DMS153 treated with DMSO at 0.1 percent for 48 hours (cell line): ENCODE data around the gene RRBP1.
"Not testable (repeated sequence)": the region's sequence is repeated elsewhere in the genome, so short reads cannot be mapped to it uniquely, and the experiment has no call there.

Experiments
- DNase-seq: peaks from one replicate; lab custom pipeline; 2025; ENCODE audit not compliant: unreplicated experiment; lab: John Stamatoyannopoulos, UW

RRBP1 gene

GRCh38 chr20:17664025-17664633, 17.9 kb downstream of the RRBP1 start:
- DNase-seq, result no peak

GRCh38 chr20:17663486-17663885, 18.6 kb downstream of the RRBP1 start:
- DNase-seq, result no peak

GRCh38 chr20:17663040-17663399, 19.0 kb downstream of the RRBP1 start:
- DNase-seq, result no peak

DNA sequence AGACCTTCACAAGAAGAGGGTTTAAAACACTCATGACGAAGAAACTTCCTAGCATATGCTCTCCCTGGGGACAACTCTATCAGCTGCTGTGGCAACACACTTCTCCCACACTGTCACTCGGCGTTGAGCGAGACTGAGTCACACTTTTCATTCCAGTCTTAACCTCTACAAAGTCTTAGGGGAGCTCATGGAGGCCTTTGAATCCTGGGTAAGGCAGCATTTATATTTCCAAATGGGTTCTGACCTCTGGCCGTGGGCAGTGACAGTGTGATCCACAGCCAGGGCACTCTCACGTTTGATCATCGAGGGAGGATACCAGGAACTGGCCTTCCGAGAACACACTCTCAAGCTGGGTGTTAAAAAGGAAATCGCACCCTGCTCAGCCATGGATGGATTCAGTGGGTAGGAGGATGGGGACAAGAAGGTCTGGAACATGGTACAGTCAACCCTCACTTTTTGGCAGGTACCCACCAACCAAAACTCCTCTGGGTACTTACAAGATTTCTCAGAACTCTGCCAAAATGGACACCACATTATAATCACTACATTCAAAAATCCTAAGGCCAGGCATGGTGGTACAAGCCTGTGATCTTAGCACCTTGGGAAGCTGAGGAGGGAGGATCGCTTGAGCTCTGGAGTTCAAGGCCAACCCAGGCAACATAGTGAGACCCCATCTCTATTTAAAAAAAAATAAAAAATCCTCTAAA, 19.6 kb downstream of the RRBP1 start:
- no peak for DNase-seq

- no peak for DNase-seq
Observed at GRCh38 chr20:17661121-17661744, 20.8 kb downstream of the RRBP1 start.

DNA sequence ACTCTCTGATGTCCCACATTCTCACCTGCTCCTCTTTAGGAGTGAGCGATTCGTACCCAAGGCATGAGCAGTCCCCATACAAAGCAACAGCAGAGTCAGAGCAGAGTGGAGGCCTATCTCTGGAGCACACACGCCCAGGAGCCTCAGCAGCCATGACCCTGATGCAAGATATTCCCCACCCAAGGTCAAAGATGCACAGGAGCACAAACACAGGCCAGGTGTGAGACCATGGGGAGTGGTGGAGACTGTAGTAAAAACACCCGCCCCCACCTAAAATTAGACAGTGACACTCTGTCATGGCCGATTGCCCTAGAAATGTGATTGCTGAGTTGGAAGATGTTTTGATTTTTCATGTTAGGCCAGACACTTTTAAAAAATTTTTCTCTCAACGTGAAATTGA, 21.4 kb downstream of the RRBP1 start:
- DNase-seq, result no peak

DNA sequence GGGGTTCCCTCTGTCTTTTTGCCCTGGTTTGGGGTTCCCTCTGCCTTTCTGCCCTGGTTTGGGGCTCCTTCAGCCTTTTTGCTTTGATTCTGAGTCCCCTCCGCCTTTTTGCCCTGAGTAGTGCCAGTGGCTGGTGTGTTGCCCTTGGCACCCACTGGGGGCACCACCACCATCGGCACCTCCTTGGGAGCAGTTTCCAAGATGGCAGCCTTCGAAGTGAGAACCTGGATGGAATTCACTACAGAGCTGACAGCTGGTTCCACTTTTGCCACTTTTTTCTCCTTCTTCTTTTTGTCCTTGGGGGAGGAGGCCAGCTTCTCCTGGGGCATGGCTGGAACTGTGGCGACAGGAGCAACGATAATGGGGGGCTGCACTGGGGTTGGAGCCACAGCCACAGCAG, 22.2 kb downstream of the RRBP1 start:
- no peak for DNase-seq

DNA sequence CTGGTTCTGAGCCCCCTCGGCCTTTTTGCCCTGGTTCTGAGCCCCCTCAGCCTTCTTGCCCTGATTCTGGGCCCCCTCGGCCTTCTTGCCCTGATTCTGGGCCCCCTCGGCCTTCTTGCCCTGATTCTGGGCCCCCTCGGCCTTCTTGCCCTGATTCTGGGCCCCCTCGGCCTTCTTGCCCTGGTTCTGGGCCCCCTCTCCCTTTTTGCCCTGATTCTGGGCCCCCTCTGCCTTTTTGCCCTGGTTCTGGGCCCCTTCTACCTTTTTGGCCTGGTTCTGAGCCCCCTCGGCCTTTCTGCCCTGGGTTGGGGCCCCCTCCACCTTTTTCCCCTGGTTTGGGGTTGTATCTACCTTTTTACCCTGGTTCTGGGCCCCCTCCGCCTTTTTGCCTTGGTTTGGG, 22.7 kb downstream of the RRBP1 start:
- DNase-seq, result not testable (repeated sequence)

DNA sequence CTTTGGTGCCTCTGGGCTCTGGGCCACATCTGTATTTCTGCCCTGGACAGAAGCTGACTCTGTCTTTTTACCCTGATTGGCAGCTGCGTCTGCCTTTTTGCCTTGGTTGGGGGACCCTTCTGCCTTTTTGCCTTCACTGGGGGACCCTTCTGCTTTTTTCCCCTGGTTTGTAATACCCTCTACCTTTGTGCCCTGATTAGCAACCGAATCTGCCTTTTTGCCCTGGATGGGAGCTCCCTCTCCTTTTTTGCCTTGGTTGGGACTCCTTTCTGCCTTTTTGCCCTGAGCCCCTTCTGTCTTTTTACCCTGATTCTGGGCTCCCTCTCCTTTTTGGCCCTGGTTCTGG, 23.4 kb downstream of the RRBP1 start:
- DNase-seq, result no peak

DNA sequence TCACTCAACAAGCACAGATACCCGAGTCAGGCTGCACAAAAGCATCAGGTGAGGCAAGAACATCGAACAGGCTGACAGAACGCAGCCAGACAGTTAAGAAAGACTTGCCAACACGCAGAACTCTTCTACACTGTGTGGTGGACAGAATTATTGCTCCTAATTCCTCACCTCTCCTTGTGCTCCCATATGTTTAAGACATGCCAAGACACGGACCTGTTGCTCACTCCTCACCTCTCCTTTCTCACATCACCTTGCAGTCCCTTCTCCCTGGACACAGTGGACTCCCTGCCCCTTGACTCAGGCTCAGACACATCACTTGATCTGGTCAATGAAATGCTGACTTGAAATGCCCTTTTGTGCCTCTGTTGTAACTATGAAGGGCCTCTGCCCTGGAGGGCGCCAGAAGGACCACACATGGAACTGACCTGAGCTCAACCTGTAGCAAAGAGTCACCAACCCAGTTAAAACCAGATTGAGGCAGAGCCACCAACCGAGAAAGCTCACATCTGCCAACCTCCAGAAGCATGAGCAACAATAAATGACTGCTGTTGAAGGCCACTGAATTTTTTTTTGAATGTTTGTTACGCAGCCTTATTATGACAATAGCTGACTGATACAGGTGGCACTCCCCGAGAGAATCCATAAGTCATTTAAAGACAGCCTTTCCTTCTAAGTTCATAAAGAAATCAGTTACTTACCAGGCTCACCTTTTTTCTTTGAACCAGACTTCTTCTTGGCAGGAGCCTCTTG, 24.0 kb downstream of the RRBP1 start:
- DNase-seq, result no peak

GRCh38 chr20:17657079-17657825, 24.8 kb downstream of the RRBP1 start:
- DNase-seq, result no peak

- DNase-seq, result no peak
Observed at GRCh38 chr20:17655865-17656479, 26.1 kb downstream of the RRBP1 start.

- no peak for DNase-seq
Observed at GRCh38 chr20:17655286-17655651, 26.8 kb downstream of the RRBP1 start.

GRCh38 chr20:17654649-17655285, 27.3 kb downstream of the RRBP1 start:
- DNase-seq, result no peak

GRCh38 chr20:17653835-17654648, 28.0 kb downstream of the RRBP1 start:
- DNase-seq, result no peak

- DNase-seq, result no peak
Observed at GRCh38 chr20:17652411-17652810, 29.6 kb downstream of the RRBP1 start.

DNA sequence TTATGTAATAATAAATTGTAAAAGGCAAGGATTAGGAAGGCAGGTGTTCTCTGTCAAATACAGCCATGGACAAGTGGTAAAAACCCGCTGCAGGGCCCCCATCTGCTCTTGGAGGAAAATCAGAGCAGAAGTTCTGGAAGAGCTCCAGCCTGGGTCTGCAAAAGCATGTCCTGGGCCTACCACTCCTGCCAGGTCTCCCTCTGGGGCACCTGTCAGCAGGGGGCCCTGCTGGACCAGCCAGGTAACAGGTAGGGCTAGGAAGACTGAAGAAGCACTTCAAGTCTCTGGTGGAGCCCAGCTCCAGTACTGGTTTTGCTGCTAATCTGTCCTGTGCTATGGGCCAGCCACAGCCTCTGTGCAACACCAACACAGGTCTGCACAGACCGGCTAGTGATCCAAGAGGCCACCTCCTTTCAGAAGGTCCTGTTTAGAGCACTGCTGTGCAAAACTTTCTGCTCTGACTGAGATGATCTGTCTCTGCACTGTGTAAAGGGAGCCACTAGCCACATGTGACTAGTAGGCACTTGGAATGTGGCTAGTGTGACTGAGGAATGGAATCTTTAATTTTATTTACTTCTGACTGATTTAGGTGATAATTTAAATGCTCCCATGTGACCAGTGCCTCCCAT, 30.2 kb downstream of the RRBP1 start:
- no peak for DNase-seq

DNA sequence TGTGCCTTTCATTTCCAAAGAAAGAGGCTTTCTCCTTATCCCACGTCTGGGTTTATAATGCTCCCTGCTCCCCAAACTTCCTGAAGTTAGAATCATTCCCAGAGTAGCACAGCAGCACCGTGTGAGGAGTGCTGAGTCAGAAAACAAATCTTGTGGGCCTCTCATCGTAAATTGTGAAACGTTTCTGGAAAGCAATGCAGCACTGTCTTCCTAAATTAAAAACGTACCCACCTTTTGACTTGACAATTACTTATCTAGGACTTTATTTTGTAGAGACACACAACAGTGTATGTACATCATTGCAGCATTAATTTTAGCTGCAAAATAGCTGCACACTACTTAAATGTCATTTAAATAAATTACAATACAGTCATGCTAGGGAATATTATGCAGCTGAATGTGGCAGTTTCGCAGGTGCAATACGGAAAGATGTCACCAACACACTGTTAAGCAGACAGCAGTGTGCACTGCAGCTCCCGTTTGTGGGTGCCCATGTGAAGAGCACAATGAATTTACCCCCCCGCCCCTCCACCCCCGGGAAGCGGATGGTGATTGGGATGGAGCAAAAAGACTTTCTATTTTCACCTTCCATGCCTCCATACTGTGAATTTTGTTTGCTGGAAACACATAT, 30.8 kb downstream of the RRBP1 start:
- DNase-seq, result no peak
